Activated CD8-positive, alpha-beta T cell treated with anti-CD3 and anti-CD28 coated beads for 36 hours (primary cell): Measurements from ENCODE around the gene BCL7A. TPM values are rescaled to one million over a fixed set of nuclear protein-coding genes. Genes with fewer than 3 reads are reported as not detected.

Experiments
- ATAC-seq: fragments of 200-7000 bp; cut with Tn5 transposase; one replicate; pipeline ENCODE4 v1.10.0; 2021; ENCODE audit warnings: mild to moderate bottlenecking, moderate library complexity
- CTCF ChIA-PET: fragments of 350-600 bp; sonication (Branson Sonifier 250); formaldehyde crosslinking; loops from one replicate; lab custom pipeline; 2021; ENCODE audit warnings: antibody characterized with exemption; lab: Charles Lee
- POLR2A ChIA-PET: fragments of 350-600 bp; sonication (Branson Sonifier 250); formaldehyde crosslinking; loops from one replicate; lab custom pipeline; 2021; ENCODE audit warnings: antibody characterized with exemption; lab: Charles Lee
- DNase-seq: peaks from one replicate; pipeline ENCODE4 v3.0.0-alpha.2; 2020
- H3K27ac Mint-ChIP-seq: one replicate; pipeline ENCODE4 v1.8.0; 2021; ENCODE audit warnings: mild to moderate bottlenecking, mixed read lengths
- H3K27me3 Mint-ChIP-seq: one replicate; pipeline ENCODE4 v1.8.0; 2021; ENCODE audit warnings: mixed read lengths
- H3K36me3 Mint-ChIP-seq: one replicate; pipeline ENCODE4 v1.8.0; 2021; ENCODE audit warnings: low read depth, mixed read lengths
- H3K4me1 Mint-ChIP-seq: one replicate; pipeline ENCODE4 v1.8.0; 2021; ENCODE audit warnings: low read depth, mixed read lengths
- H3K4me3 Mint-ChIP-seq: one replicate; pipeline ENCODE4 v1.8.0; 2021; ENCODE audit warnings: mild to moderate bottlenecking, moderate library complexity, mixed read lengths
- H3K9me3 Mint-ChIP-seq: one replicate; pipeline ENCODE4 v1.8.0; 2021; ENCODE audit warnings: mixed read lengths
- CTCF ChIP-seq: fragments of 200-600 bp; IDR thresholded peaks from one replicate; pipeline ENCODE4 v1.8.0; 2022; ENCODE audit warnings: antibody characterized with exemption, mild to moderate bottlenecking
- intact Hi-C: fragments of 100-400 bp; cut with micrococcal nuclease; formaldehyde crosslinking; loops from one replicate; pipeline ENCODE4 v1.10.0; 2022
- total RNA-seq, 2 experiments: library from RNA; stranded (reverse); gene quantifications; one replicate each; pipeline ENCODE4 v1.2.3, GENCODE V29; 2021

The BCL7A gene
- total RNA-seq: 1 to 10 TPM; 6.7 to 7.3 TPM

GRCh38 chr12:122021822-122022392 is at the start of gene BCL7A:
BCL7A (plus strand) TSS chr12:122021884; CDS start chr12:122022092, 208 bp downstream.
- no peak for TF ChIP-seq CTCF

DNA sequence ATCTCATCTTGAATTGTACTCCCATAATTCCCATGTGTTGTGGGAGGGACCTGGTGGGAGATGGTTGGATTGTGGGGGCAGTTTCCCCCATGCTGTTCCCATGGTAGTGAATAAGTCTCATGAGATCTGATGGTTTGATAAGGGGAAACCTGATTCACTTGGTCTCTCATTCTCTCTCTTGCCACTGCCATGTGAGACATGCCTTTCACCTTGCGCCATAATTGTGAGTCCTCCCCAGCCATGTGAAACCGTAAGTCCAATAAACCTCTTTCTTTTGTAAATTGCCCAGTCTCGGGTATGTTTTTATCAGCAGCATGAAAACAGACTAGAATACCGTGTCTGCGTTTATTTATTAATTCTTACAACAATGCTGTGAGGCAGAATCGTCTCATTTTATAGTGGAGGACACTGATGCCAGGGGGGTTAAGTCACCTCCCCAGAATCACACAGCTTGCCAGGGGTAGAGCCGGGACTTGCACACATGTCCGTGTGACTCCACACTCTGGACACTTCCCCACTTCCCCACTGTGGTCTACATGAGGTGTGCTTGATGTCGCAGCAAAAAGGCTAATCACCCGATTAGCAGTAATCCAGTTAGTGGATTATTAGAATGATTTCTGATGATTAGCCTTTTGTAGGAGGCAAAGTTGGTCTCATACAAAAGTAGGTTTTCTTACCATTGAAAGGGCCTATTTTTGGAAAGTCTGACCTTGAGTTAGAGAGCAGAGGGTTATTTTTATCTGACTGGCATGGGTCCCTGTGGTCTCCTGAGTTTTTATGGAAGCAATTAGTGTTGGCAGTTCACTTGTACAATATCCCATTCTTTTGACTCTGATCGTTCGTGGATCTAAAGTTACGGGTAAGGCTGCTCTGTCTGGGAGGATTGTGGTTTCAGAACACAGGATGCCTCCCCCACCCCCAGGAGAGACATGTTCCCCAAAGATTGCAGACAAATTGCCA is 47.4 kb upstream of the BCL7A start:
- CTCF ChIA-PET: no interaction called here
- intact Hi-C loops: no loop called here
- no peak for TF ChIP-seq CTCF
- ATAC-seq: no peak
- no peaks in the 10 kb centered on the region for H3K4me1 Mint-ChIP-seq
- POLR2A ChIA-PET: no interaction called here
- H3K27me3 Mint-ChIP-seq: no peaks in the 10 kb centered on the region
- no peak for DNase-seq
- no peak overlapping the region for H3K27ac Mint-ChIP-seq
- peaks cover 4% of the 10 kb centered on the region for H3K9me3 Mint-ChIP-seq
- H3K4me3 Mint-ChIP-seq: no peak overlapping the region
- H3K36me3 Mint-ChIP-seq: no peaks in the 10 kb centered on the region

More at GRCh38 chr12:122021822-122022392, at the start of gene BCL7A:
- intact Hi-C loops: no loop called here
- Mint-ChIP-seq H3K4me3 (peak within 1 kb of the TSS; percentile 92), H3K4me1 (peaks cover 11% of the 10 kb centered on the region), H3K36me3 (peaks cover 2% of the 10 kb centered on the region), H3K9me3 (peaks cover 2% of the 10 kb centered on the region), H3K27ac (peak within 1 kb of the TSS; percentile 87), H3K27me3 (peaks cover 13% of the 10 kb centered on the region)
- CTCF ChIA-PET: interaction anchor here (1.2 to 1.8 kb wide), 3 partner anchors 10 to 104 kb away, joined by 3 to 8 read pairs (median 4); partner anchors contain the start of gene CFAP251
- POLR2A ChIA-PET: interaction anchor here (1.3 to 1.9 kb wide), 3 partner anchors 10 to 30 kb away, joined by 4 to 6 read pairs (median 4); no protein-coding TSS in a partner anchor
- DNase-seq: peak; percentile 70
- peak; percentile 85 for ATAC-seq

DNA sequence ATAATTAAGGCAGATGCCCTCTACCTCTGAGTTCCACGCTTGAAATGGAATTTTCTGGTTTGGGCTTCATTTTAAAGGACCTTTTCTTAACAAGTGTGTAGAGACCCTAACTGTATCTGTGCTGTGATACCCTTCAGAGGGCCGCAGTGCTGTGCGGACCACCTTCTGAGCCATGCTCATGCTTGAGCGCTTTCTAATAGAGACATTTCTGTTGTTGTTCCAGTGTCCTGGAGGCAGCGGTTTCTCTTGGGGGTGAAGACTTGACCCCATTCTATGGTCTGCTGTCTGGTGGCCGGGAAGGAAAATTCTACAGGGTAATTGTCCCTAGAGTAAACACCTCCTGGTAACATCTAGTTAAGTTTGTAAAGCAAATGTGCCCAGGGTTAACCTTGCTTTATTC is 46.7 kb upstream of the BCL7A start:
- Mint-ChIP-seq H3K4me3 (no peak overlapping the region), H3K9me3 (peaks cover 4% of the 10 kb centered on the region), H3K36me3 (no peaks in the 10 kb centered on the region), H3K27ac (no peak overlapping the region), H3K4me1 (no peaks in the 10 kb centered on the region), H3K27me3 (no peaks in the 10 kb centered on the region)
- DNase-seq (no peak), ATAC-seq (no peak)
- no peak for TF ChIP-seq CTCF
- ChIA-PET POLR2A (no interaction called here), CTCF (no interaction called here)
- intact Hi-C loops: no loop called here

DNA sequence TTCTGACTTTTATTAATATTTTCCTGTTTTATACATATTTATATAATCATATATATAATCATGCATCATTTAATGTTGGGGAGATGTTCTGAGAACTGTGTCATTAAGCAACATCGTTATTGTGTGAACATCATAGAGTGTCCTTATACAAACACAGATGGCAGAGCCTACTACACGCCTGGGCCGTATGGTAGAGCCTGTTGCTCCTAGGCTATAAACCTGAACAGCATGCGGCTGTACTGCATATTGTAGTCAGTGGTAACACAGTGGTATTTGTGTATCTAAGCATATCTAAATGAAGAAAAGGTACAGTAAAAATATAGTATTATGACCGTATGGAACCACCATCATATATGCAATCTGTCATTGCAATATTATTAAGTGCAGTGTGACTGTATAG is 44.7 kb upstream of the BCL7A start:
- Mint-ChIP-seq H3K27me3 (no peaks in the 10 kb centered on the region), H3K4me1 (no peaks in the 10 kb centered on the region), H3K27ac (no peak overlapping the region), H3K4me3 (no peak overlapping the region), H3K9me3 (peaks cover 3% of the 10 kb centered on the region), H3K36me3 (no peaks in the 10 kb centered on the region)
- ChIA-PET CTCF (no interaction called here), POLR2A (no interaction called here)
- intact Hi-C loops: no loop called here
- TF ChIP-seq CTCF: no peak
- ATAC-seq (no peak), DNase-seq (no peak)
